RWPE1 (cell line): ENCODE data around the gene SLC24A3.

Experiments
- CTCF ChIA-PET: fragments of 350-600 bp; sonication (Branson Sonifier 250); formaldehyde crosslinking; extraction: SDS; loops from one replicate; lab custom pipeline; 2021; lab: Yijun Ruan, JAX
- POLR2A ChIA-PET: fragments of 400-600 bp; formaldehyde crosslinking; extraction: SDS; loops from one replicate; lab custom pipeline; 2020; ENCODE audit warnings: antibody characterized with exemption; ENCODE audit not compliant: low non-redundant PET; lab: Yijun Ruan, JAX
- DNase-seq: peaks from one replicate; pipeline ENCODE4 v3.0.0; 2012; ENCODE audit warnings: low spot score
- H3K27ac ChIP-seq: fragments of 450-650 bp; 2 replicates; pipeline ENCODE4 v1.5.1; 2017
- CTCF ChIP-seq: fragments of 450-650 bp; conservative IDR thresholded peaks from 2 replicates; pipeline ENCODE4 v1.5.1; 2017; ENCODE audit warnings: low read depth, mild to moderate bottlenecking

Gene SLC24A3

GRCh38 chr20:19519466-19519865 lies 307.0 kb downstream of the SLC24A3 start:
- DNase-seq = no peak
- ChIA-PET POLR2A (no interaction called here), CTCF (no interaction called here)
- TF ChIP-seq CTCF = no peak
- no peak overlapping the region for H3K27ac ChIP-seq

GRCh38 chr20:19520261-19520660 lies 307.8 kb downstream of the SLC24A3 start:
- no peak for TF ChIP-seq CTCF
- POLR2A ChIA-PET = no interaction called here
- CTCF ChIA-PET = no interaction called here
- H3K27ac ChIP-seq = no peak overlapping the region
- no peak for DNase-seq

GRCh38 chr20:19522071-19522801 lies 309.8 kb downstream of the SLC24A3 start:
- no peak for DNase-seq
- no peak overlapping the region for H3K27ac ChIP-seq
- CTCF ChIA-PET = interaction anchor here (0.5 kb wide), 1 partner anchor 888 kb away, joined by 3 read pairs; no protein-coding TSS in a partner anchor
- POLR2A ChIA-PET = no interaction called here
- no peak for TF ChIP-seq CTCF

- DNase-seq = no peak
- CTCF ChIA-PET = no interaction called here
- POLR2A ChIA-PET = no interaction called here
- no peak for TF ChIP-seq CTCF
- H3K27ac ChIP-seq = no peak overlapping the region
These were observed 310.6 kb downstream of the SLC24A3 start for GRCh38 chr20:19522836-19523590.

GRCh38 chr20:19524691-19525090 lies 312.2 kb downstream of the SLC24A3 start:
- no peak for TF ChIP-seq CTCF
- ChIA-PET CTCF (no interaction called here), POLR2A (no interaction called here)
- no peak for DNase-seq
- H3K27ac ChIP-seq = no peak overlapping the region

- POLR2A ChIA-PET = no interaction called here
- no peak for TF ChIP-seq CTCF
- CTCF ChIA-PET = no interaction called here
- H3K27ac ChIP-seq = no peak overlapping the region
- no peak for DNase-seq
These were observed 315.1 kb downstream of the SLC24A3 start for GRCh38 chr20:19527509-19527908.
